GM18505 (cell line): Measurements from ENCODE around the gene ANO3.

Source experiments
- ATAC-seq: cut with Tn5 transposase; IDR thresholded peaks from one replicate; pipeline ENCODE4 v1.9.1; 2021; ENCODE audit not compliant: unreplicated experiment
- POLR2A ChIP-seq: IDR thresholded peaks from 4 replicates; pipeline ENCODE4 v1.6.1; 2011; ENCODE audit warnings: borderline replicate concordance; ENCODE audit not compliant: insufficient read depth, insufficient read length; ENCODE audit errors: extremely low read depth

ANO3 gene

DNA sequence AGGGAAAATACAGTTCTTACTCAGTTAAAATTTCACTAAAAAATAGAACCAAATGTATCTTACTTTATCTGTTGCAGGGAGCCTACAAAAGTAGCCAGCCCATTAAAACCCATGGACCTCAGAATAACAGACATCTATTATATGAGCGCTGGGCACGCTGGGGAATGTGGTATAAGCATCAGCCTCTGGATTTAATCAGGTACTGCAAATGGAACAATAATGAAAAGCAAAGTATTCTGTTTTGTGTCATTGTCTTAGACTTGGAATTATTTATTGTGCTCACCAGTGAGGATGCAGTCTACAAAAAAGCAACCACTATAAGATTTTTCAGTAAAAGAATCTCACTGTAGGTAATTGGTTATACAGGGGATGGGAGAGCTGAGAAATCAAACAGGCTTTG lies 209.9 kb downstream of the ANO3 start:
- ATAC-seq: no peak
- no peak for TF ChIP-seq POLR2A

DNA sequence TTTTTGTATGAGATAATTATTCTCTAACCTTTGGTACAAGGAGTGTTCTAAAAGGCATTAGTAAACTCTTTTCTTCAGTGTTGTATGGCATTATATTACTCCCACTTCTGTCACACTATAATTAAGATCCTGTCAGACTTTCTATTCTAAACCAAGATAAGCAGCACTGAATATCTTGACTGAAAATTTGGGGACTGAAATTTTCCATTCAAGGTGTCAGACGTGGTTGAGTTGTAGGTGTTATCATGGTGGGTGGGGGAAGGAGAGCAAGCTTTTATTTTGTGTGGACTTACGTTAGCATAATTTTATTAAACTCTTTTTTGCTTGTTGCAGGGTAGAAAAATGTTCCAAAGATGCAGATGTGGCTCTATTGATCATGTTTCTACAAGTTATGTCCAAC lies 217.2 kb downstream of the ANO3 start:
- ATAC-seq: no peak
- TF ChIP-seq POLR2A: no peak

DNA sequence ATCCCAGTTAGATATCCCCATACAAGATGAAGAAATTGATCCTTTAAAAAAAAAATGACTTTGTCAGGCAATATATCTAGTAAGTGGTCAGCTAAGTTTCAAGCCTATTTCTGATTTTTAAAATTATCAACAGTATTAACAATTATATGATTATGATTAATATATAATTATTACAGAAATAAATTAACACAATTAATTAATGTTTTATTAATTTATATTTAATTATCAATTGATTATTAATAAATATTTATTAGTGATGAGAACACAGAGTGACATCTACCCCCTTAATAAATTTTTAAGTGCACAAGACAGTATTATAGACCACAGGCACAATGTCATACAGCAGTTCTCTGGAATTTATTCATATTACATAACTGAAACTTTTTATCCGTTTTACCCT lies 218.1 kb downstream of the ANO3 start:
- no peak for TF ChIP-seq POLR2A
- ATAC-seq: no peak

DNA sequence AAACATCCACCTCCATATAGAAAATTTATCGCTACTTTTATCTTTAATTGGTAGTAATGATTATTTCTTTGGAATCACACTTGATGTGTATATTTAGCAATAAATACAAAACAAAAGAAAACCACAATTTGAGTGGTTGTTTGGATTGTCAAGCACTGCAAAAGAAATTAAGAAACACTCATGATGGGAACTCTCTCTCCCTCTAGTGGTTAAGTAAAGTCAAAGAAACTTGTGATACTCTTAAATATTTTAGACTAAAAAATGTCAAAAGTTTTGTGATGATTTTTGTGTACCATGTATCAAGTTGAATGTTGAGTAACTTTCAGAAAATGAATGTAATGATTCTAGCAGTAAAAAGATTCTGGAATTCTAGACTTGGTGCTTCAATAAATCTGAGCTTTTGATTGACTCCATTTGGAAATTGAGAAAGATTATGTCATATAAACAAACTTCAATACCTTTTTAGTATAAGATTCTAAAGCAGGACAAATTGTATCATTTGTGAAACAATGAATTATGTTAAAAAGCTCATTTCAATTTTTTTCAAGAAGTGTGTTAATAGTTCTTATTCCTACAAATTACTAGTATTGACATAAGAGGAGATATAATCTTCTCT lies 219.4 kb downstream of the ANO3 start:
- no peak for ATAC-seq
- no peak for TF ChIP-seq POLR2A

DNA sequence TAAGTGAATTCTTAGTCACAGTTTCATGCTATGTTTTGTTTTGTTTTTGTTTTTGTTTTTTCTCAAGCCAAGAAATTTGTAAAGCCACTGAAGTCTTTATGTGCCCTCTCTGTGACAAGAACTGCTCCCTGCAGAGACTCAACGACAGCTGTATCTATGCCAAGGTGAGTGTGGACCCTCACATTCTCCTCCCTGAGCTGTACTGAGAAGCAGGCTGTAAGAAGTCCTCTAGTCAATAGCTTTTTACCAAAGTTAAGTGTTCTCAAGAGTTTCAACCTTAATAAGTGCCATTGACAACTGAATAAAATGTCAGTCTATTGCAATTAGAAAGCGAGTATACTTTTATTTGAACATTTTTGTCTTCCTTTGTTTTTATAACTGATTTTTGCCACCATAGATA lies 221.3 kb downstream of the ANO3 start:
- TF ChIP-seq POLR2A: no peak
- ATAC-seq: no peak

DNA sequence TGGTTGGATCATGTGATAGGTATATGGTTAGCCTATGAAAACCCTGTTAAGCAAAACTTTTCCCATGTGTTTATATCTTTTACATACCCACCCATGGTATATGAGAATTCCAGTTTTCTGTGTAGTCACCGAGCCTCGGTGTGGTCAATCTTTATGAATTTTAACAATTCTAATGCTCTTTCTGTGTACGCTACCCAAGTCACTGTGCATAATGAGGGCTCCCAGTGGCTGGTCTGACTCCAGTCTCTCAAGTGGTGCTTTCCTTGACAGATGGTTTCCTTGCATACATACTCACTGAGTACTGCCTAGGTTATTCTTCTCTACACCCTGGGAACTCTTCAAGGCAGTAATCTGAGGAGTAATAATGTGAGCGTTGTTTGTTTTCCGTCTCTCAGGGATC lies 222.5 kb downstream of the ANO3 start:
- ATAC-seq: no peak
- TF ChIP-seq POLR2A: no peak

DNA sequence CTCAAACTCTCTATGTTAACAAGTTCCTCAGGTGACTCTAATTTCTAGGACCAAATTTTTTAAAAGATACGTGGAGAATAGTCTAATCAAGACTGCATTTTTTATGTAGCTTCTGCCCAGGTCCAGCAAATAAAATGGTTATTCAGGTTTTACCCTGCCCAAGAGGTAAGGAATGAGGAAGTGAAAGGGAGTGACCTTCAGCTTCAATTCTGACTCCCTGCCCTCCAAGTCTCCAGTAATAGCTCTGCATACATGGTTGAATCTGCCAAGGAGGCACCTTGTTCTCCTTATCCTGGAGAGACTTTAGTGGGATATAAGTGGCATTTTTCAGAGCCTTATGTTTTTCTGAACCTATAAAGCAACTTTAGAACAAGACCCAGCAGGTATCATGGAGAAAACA lies 224.7 kb downstream of the ANO3 start:
- ATAC-seq: no peak
- no peak for TF ChIP-seq POLR2A

DNA sequence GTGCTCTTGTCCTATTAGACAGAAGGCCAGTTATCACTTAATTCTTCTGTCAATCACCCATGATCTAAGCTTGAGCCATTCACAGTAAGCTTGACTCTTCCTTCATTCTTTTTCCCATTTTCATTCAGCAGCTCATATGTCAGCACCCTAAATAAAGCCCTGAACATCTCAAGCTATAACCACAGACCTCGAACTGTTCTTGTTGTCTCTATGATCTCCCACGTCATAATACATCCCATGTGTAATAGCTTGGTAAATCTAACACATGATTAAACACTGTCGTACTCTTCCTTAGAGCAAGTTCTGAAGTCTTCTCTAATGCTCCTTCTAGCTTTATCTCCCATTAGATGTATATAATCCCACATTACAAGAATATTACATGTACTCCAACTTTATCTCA lies 225.7 kb downstream of the ANO3 start:
- no peak for TF ChIP-seq POLR2A
- no peak for ATAC-seq

DNA sequence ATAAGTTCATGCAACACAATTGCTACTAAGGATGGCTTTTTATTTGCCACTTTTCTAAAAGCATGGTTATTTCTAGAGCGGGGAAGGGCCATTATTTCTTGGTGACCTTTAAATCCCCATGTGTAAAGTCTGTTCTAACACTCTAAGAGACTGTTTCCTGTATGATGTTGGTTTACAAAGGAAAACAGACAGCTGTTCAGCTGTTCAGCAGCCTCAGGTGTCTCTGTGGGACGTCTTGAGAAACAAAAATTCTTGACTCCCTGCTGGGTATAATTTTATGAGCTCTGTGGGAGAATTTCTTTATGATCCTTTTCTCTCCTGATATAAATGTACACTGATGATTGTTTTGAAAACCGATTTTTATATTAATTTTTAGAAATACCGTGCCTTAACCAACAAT lies 226.3 kb downstream of the ANO3 start:
- TF ChIP-seq POLR2A: no peak
- no peak for ATAC-seq

DNA sequence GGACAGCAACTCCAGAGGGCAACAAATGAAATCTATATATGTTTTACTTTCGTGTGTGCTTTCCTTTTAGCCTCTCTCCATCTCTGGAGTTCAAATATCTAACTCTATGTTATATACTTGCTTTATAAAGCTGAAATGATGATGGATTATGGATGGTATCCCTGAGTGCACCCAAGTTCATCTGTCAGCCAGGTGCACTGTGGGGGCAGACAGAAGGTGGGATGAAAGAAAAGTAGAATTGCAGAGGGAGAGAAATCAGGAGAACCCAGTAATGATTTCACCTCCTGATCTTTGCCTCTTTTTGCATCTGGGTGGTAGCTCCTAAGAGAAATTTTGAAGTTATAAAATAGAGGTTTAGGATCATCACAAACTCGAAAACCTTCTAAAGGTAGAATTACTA lies 237.7 kb downstream of the ANO3 start:
- no peak for TF ChIP-seq POLR2A
- ATAC-seq: no peak

DNA sequence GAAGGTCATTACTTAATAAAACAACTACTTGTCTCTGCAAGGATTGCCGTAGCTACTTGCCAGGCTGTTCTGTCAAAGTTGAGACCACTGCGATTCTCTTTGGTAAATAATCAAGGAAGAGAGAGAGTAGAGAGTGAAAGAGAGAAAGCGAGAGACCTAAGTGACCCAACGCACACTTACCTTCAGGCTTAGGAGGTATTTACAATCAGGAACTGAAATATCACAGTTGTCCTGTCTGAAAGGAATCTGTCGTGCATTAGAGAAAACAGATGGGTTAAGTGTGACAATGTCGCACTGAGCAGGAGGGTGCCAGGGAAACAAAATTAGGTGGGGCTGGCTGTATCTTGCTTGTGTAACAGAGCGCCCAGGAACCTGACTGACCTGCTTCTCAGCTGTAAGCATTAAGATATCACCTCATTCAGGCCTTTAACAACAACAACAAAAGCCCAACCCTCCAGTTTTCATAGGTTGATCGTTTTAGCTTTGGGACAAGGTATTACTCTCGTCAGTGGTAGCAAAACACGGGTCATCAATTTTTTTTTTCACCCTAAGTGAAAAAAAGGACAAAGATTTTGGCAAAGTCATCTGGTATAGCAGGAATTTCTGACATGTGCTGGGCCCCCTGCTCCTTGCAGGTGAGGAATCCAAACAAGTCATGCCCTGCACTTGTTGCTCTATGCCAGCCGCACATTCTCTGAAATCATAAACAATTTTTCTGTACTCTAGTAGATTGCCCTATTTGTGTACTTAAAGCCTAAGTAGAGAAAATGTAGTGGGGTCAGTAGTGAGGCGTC lies 240.1 kb downstream of the ANO3 start, which contains the start of gene MUC15:
MUC15 (minus strand) TSS at position 403 of the 794 bp plus-strand sequence. CDS start 5,169 bp downstream, outside the sequence.
- no peak for TF ChIP-seq POLR2A
- no peak for ATAC-seq

DNA sequence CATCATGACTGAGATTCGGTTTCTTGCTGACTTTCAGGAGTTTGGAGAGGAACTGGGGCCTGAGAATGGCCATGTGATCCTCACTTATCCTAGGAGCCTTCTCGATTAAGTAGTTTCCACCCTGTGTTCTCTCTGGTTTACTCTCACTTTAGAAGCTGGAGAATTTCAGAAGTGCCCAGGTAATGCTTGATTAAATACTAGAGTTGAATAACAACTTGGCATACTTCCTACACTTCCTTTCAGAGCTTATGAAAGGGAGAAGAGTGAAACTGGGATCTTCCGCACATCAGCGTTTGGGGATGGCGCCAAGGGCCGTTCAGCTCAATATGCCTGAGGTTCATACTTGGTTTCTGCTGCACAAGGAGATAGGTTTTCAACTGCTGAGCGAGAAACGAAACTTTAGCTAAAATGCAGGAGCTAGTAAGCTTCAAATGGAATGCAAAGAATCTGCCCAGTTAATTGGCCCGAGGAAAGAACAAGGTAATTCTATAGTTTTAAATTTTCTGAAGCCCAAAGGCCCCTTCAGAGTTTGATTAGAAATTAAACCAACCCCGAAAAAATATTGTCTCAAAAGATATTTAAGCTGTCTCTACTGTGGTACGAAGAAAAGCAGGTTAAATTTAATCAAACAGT lies 241.0 kb downstream of the ANO3 start:
- no peak for TF ChIP-seq POLR2A
- ATAC-seq: no peak

DNA sequence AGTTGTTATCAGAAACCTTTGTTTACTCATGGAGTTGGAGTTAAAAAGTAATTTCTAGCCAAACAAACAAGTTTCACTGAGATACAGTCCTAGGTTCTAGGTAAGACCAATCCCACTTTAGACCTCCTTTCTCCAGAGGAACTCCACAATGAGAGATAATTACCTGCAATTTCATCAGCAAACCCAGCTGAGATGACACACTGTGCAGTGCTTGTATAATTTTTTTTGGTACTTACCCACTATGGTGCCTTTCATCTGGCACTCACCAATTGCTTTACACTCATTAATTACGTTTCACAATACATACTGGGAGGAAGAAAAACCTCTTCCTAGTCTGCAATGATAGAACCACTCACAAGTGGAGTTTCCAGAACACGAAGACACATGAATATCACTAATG lies 242.0 kb downstream of the ANO3 start:
- TF ChIP-seq POLR2A: no peak

DNA sequence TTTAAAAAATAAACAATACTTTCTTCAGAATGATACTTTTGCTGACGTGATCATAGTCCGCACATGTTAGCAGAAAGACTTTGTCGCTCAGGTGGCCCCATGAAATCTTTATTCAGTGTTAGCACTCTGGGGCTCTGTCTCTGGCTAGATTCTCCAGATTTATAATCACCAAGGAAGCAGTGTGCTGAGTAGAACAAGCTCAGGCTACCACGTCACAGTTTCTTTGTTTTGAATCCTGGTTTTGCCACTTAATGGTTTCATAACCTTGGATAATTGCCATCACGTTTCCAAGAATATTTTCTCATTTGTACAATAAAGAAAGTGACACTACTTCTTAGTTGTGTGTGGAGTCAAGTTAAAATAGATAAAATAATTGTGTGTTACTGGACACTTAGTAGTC lies 244.0 kb downstream of the ANO3 start:
- no peak for ATAC-seq
- no peak for TF ChIP-seq POLR2A

More for the DNA sequence above, 242.0 kb downstream of the ANO3 start:
- ATAC-seq: no peak
